ENCODE measurements around the gene NAA60.

DNA sequence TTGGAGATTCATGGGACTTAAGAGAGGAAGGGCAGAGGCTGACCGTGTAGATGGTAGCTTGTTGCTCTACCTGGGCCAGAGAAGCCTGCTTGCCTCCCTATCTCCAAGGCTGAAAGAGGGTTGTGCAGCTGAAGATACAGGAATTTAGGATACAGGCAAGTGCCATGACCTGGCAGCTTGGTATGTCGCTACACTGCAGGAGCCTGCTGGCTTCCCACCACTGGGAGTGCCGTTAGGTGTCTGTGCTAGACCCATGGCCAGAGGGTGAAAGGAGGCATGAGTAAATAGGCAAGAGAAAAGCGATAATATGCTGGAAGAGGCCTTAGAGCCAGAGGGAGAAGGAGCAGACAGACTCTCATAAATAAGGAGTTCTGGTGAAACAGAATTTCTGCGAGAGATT lies 10.6 kb downstream of the NAA60 start:
- TF ChIP-seq FOXM1 (IDR thresholded peaks at IDR 0.05; ENCODE audit: borderline replicate concordance), result no peak
- no peak for TF ChIP-seq FOXK2 (IDR thresholded peaks at IDR 0.05)
- no peak for TF ChIP-seq SP1 (IDR thresholded peaks at IDR 0.05)
- no peak for TF ChIP-seq FOXA1 (IDR thresholded peaks at IDR 0.05)
- TF ChIP-seq BHLHE40 (IDR thresholded peaks at IDR 0.05; ENCODE audit: borderline replicate concordance), result no peak

All from HEK293T (cell line).